SK-N-SH (cell line): ENCODE results near the gene UNC13B. TPM values are rescaled to one million over a fixed set of nuclear protein-coding genes. Genes with fewer than 3 reads are reported as not detected.

ENCODE experiments used
- CTCF ChIA-PET: fragments of 300-600, 350-600 bp; formaldehyde crosslinking; extraction: SDS; loops from one replicate; lab custom pipeline; 2021; lab: Yijun Ruan, JAX
- POLR2A ChIA-PET: fragments of 350-600 bp; sonication (Branson Sonifier 250); formaldehyde crosslinking; extraction: SDS; loops from one replicate; lab custom pipeline; 2020; ENCODE audit warnings: antibody characterized with exemption, inconsistent platforms; lab: Yijun Ruan, JAX
- DNase-seq: peaks from one replicate; pipeline ENCODE4 v3.0.0; 2012
- H2AFZ ChIP-seq: fragments of 200-600 bp; sonication (generic); 2 replicates; pipeline ENCODE4 v1.8.1; 2016; ENCODE audit warnings: antibody characterized with exemption, mild to moderate bottlenecking, low read depth
- H3F3A ChIP-seq: fragments of 200-600 bp; sonication (generic); replicated peaks from 2 replicates; pipeline ENCODE3; 2016; ENCODE audit warnings: antibody characterized with exemption, mild to moderate bottlenecking; ENCODE audit not compliant: insufficient read depth
- H3K27ac ChIP-seq, 2 experiments: fragments of 200-500 bp in 1 of 2; fragments of 200-600 bp in 1 of 2; sonication (Bioruptor generic) in 1 of 2; sonication (generic), shearing (Covaris generic) in 1 of 2; 2 replicates each; pipeline versions ENCODE4 v1.5.1 to v1.6.1; 2014 to 2016; ENCODE audit warnings: low read depth in 2 of 2, inconsistent platforms in 1 of 2, low read length in 1 of 2, mild to moderate bottlenecking in 1 of 2, mixed read lengths in 1 of 2
- H3K27me3 ChIP-seq: fragments of 200-600 bp; sonication (generic), shearing (Covaris generic); 2 replicates; pipeline ENCODE4 v1.6.1; 2016; ENCODE audit warnings: mixed run types; ENCODE audit not compliant: insufficient read depth
- H3K36me3 ChIP-seq, 2 experiments: fragments of 200-500 bp in 1 of 2; fragments of 200-600 bp in 1 of 2; sonication (Bioruptor generic) in 1 of 2; sonication (generic) in 1 of 2; replicated peaks in 1 of 2; 2 replicates each; pipeline versions ENCODE3 to v1.5.1; 2014 to 2016; ENCODE audit warnings: low read length in 1 of 2, mild to moderate bottlenecking in 1 of 2; ENCODE audit not compliant: insufficient read depth in 2 of 2, control insufficient read depth in 1 of 2
- H3K4me1 ChIP-seq, 2 experiments: fragments of 200-500 bp in 1 of 2; fragments of 200-600 bp in 1 of 2; sonication (Bioruptor generic) in 1 of 2; sonication (generic), shearing (Covaris generic) in 1 of 2; 2 replicates each; pipeline versions ENCODE4 v1.5.1 to v1.6.1; 2014 to 2016; ENCODE audit warnings: low read depth in 1 of 2, low read length in 1 of 2, mixed run types in 1 of 2; ENCODE audit not compliant: insufficient read depth in 2 of 2, control insufficient read depth in 1 of 2
- H3K4me2 ChIP-seq: fragments of 200-600 bp; sonication (generic), shearing (Covaris generic); 2 replicates; pipeline ENCODE4 v1.6.1; 2017; ENCODE audit warnings: mixed run types
- H3K4me3 ChIP-seq, 2 experiments: fragments of 200-500 bp in 1 of 2; fragments of 200-600 bp in 1 of 2; sonication (Bioruptor generic) in 1 of 2; sonication (generic), shearing (Covaris generic) in 1 of 2; 2 replicates each; pipeline versions ENCODE4 v1.5.1 to v1.8.1; 2014 to 2016; ENCODE audit warnings: low read depth in 2 of 2, inconsistent platforms in 1 of 2, low read length in 1 of 2, mild to moderate bottlenecking in 1 of 2, mixed read lengths in 1 of 2, moderate library complexity in 1 of 2
- H3K79me2 ChIP-seq: fragments of 200-600 bp; sonication (generic); 2 replicates; pipeline ENCODE4 v1.8.1; 2017; ENCODE audit warnings: mild to moderate bottlenecking; ENCODE audit not compliant: insufficient read depth
- H3K9ac ChIP-seq: fragments of 200-600 bp; sonication (generic); 2 replicates; pipeline ENCODE4 v1.6.1; 2017; ENCODE audit warnings: mixed run types
- H3K9me2 ChIP-seq: fragments of 200-600 bp; sonication (generic); 2 replicates; pipeline ENCODE4 v1.6.1; 2017; ENCODE audit warnings: mixed run types
- H3K9me3 ChIP-seq: fragments of 200-600 bp; sonication (generic); 2 replicates; pipeline ENCODE4 v1.6.1; 2017; ENCODE audit warnings: mixed run types, mild to moderate bottlenecking, moderate library complexity
- H4K20me1 ChIP-seq: fragments of 200-600 bp; sonication (generic); 2 replicates; pipeline ENCODE4 v1.6.1; 2017; ENCODE audit warnings: mild to moderate bottlenecking, mixed run types; ENCODE audit not compliant: insufficient read depth
- CHD2 ChIP-seq: fragments of 150-350 bp; IDR thresholded peaks from 2 replicates; pipeline ENCODE4 v1.6.1; 2018; ENCODE audit warnings: low read length; ENCODE audit not compliant: partially characterized antibody
- FOSL2 ChIP-seq: IDR thresholded peaks from 2 replicates; pipeline ENCODE4 v1.4.0; 2012; ENCODE audit warnings: low read depth, mild to moderate bottlenecking, moderate library complexity, borderline replicate concordance
- FOXJ3 ChIP-seq: sonication (generic); formaldehyde crosslinking; IDR thresholded peaks from 2 replicates; pipeline ENCODE4 v1.5.1; 2020; ENCODE audit warnings: mild to moderate bottlenecking, missing genetic modification reagents
- FOXM1 ChIP-seq: IDR thresholded peaks from 2 replicates; pipeline ENCODE4 v1.4.0; 2012; ENCODE audit warnings: low read depth, mild to moderate bottlenecking
- GABPA ChIP-seq: IDR thresholded peaks from 2 replicates; pipeline ENCODE4 v1.4.0; 2012; ENCODE audit warnings: low read depth, mild to moderate bottlenecking
- MAX ChIP-seq: IDR thresholded peaks from 2 replicates; pipeline ENCODE4 v1.4.0; 2012; ENCODE audit warnings: low read depth
- MEF2A ChIP-seq: IDR thresholded peaks from 2 replicates; pipeline ENCODE4 v1.4.0; 2012; ENCODE audit warnings: low read depth, borderline replicate concordance
- NFIC ChIP-seq: IDR thresholded peaks from 2 replicates; pipeline ENCODE4 v1.4.0; 2012; ENCODE audit warnings: borderline replicate concordance
- POLR2AphosphoS5 ChIP-seq: IDR thresholded peaks from 2 replicates; pipeline ENCODE4 v1.6.1; 2012; ENCODE audit warnings: low read depth, low read length
- RAD21 ChIP-seq: IDR thresholded peaks from 2 replicates; pipeline ENCODE4 v1.6.1; 2012; ENCODE audit warnings: mild to moderate bottlenecking, low read length
- RCOR1 ChIP-seq: fragments of 150-350 bp; IDR thresholded peaks from 2 replicates; pipeline ENCODE4 v1.6.1; 2017; ENCODE audit warnings: antibody characterized with exemption, low read length
- REST ChIP-seq: IDR thresholded peaks from 2 replicates; pipeline ENCODE4 v1.6.1; 2012; ENCODE audit warnings: mild to moderate bottlenecking, low read depth, low read length, moderate library complexity
- RFX5 ChIP-seq: IDR thresholded peaks from 2 replicates; pipeline ENCODE4 v1.6.1; 2012; ENCODE audit warnings: mild to moderate bottlenecking, improper control_type of control experiment, low read length
- RXRA ChIP-seq: IDR thresholded peaks from 2 replicates; pipeline ENCODE4 v1.4.0; 2012; ENCODE audit warnings: low read depth, mild to moderate bottlenecking, borderline replicate concordance
- SIN3A ChIP-seq: IDR thresholded peaks from 2 replicates; pipeline ENCODE4 v1.6.1; 2012; ENCODE audit warnings: low read depth, mild to moderate bottlenecking, low read length, moderate library complexity, borderline replicate concordance
- TAF1 ChIP-seq: IDR thresholded peaks from 2 replicates; pipeline ENCODE4 v1.6.1; 2012; ENCODE audit warnings: low read depth, mild to moderate bottlenecking, low read length, moderate library complexity, borderline replicate concordance
- USF2 ChIP-seq: fragments of 150-350 bp; IDR thresholded peaks from 2 replicates; pipeline ENCODE4 v1.6.1; 2017; ENCODE audit warnings: antibody characterized with exemption, low read length, low read depth, borderline replicate concordance
- ZBTB33 ChIP-seq: IDR thresholded peaks from 2 replicates; pipeline ENCODE4 v1.4.0; 2012; ENCODE audit warnings: low read depth, borderline replicate concordance
- WGBS: methylation state at CpG from one replicate; pipeline ENCODE4 v1.1.6; 2017; ENCODE audit warnings: low lambda C conversion rate; 5-methylcytosine and 5-hydroxymethylcytosine counted together
- polyA plus RNA-seq, 3 experiments: library from polyadenylated mRNA; depleted of rRNA; stranded (reverse); fragments of >200 nt; gene quantifications; 2 replicates each; pipeline ENCODE4 v1.2.3, GENCODE V29; 2012

The UNC13B gene
- polyA plus RNA-seq, 1 of the 3 experiments (the other 2 are of a cell fraction), result 8.1 TPM

GRCh38 chr9:35452481-35452880 lies 290.7 kb downstream of the UNC13B start:
- H3K9me2 ChIP-seq, result no peaks in the 10 kb centered on the region
- H3K4me1 ChIP-seq, result no peaks in the 10 kb centered on the region
- no peak overlapping the region for H2AFZ ChIP-seq
- H3K79me2 ChIP-seq, result no peaks in the 10 kb centered on the region
- no peak overlapping the region for H3K27ac ChIP-seq
- no peak overlapping the region for H3K4me2 ChIP-seq
- no peaks in the 10 kb centered on the region for H3K9me3 ChIP-seq
- H3K4me3 ChIP-seq, result no peak overlapping the region
- ChIA-PET POLR2A (no interaction called here), CTCF (interaction anchor here (0.9 to 1.2 kb wide), 3 partner anchors 24 to 193 kb away, joined by 3 read pairs; no protein-coding TSS in a partner anchor)
- H4K20me1 ChIP-seq, result no peaks in the 10 kb centered on the region
- WGBS, result 82% methylated on average over 2 of the region's 2 CpGs
- H3K27me3 ChIP-seq, result peaks cover 2% of the 10 kb centered on the region; the same call in 1 of the 2 replicates
- no peak overlapping the region for H3K9ac ChIP-seq
- TF ChIP-seq RXRA, result no peak
- no peak for TF ChIP-seq MEF2A
- TF ChIP-seq NFIC, result no peak
- TF ChIP-seq USF2, result no peak
- no peak for TF ChIP-seq MAX
- TF ChIP-seq FOSL2, result no peak
- TF ChIP-seq CHD2, result no peak
- no peak for TF ChIP-seq RFX5
- TF ChIP-seq TAF1, result no peak
- TF ChIP-seq GABPA, result no peak
- TF ChIP-seq REST, result no peak
- no peak for TF ChIP-seq POLR2AphosphoS5
- TF ChIP-seq RAD21, result no peak; the same call in 1 of the 2 replicates
- no peak for TF ChIP-seq ZBTB33
- no peak for TF ChIP-seq FOXM1
- no peak for TF ChIP-seq FOXJ3 (CRISPR knock-in tag)
- no peak for TF ChIP-seq SIN3A
- no peak for TF ChIP-seq RCOR1
- TF ChIP-seq, all 33 proteins: peak for 0
- no peak for DNase-seq
- no peaks in the 10 kb centered on the region for H3F3A ChIP-seq
- H3K36me3 ChIP-seq, result no peaks in the 10 kb centered on the region
